H9 (cell line): ENCODE data around the gene GLB1L2. TPM values are rescaled to one million over a fixed set of nuclear protein-coding genes. Genes with fewer than 3 reads are reported as not detected.

Experiments used
- DNase-seq: peaks from one replicate; pipeline ENCODE4 v3.0.0-alpha.2; 2017
- H2AFZ ChIP-seq: one replicate; pipeline ENCODE4 v1.6.1; 2013; ENCODE audit warnings: mild to moderate bottlenecking, low read length, control low read depth, moderate library complexity
- H2AK5ac ChIP-seq: 2 replicates; pipeline ENCODE4 v1.6.1; 2013; ENCODE audit warnings: low read length, control low read depth, mixed read lengths; ENCODE audit not compliant: insufficient read length
- H2BK120ac ChIP-seq: one replicate; pipeline ENCODE4 v1.6.1; 2013; ENCODE audit warnings: low read depth, mild to moderate bottlenecking, low read length, control low read depth, inconsistent platforms; ENCODE audit not compliant: poor library complexity, severe bottlenecking
- H2BK12ac ChIP-seq: 2 replicates; pipeline ENCODE4 v1.6.1; 2013; ENCODE audit warnings: low read length, control low read depth, mixed read lengths, low read depth; ENCODE audit not compliant: insufficient read length
- H2BK15ac ChIP-seq: 2 replicates; pipeline ENCODE4 v1.6.1; 2013; ENCODE audit warnings: low read depth, low read length, control low read depth
- H2BK20ac ChIP-seq: one replicate; pipeline ENCODE4 v1.6.1; 2013; ENCODE audit warnings: low read depth, mild to moderate bottlenecking, low read length, control low read depth, inconsistent platforms; ENCODE audit not compliant: poor library complexity, severe bottlenecking
- H2BK5ac ChIP-seq: 2 replicates; pipeline ENCODE4 v1.6.1; 2013; ENCODE audit warnings: low read length, control low read depth, mixed read lengths; ENCODE audit not compliant: insufficient read length
- H3K14ac ChIP-seq: 2 replicates; pipeline ENCODE4 v1.6.1; 2013; ENCODE audit warnings: low read length, control low read depth; ENCODE audit not compliant: insufficient read depth
- H3K18ac ChIP-seq: 2 replicates; pipeline ENCODE4 v1.6.1; 2013; ENCODE audit warnings: low read depth, mild to moderate bottlenecking, mixed read lengths, low read length, control low read depth; ENCODE audit not compliant: insufficient read length
- H3K23ac ChIP-seq: 2 replicates; pipeline ENCODE4 v1.6.1; 2013; ENCODE audit warnings: low read length, control low read depth, mixed read lengths, low read depth; ENCODE audit not compliant: insufficient read length
- H3K23me2 ChIP-seq: 2 replicates; pipeline ENCODE4 v1.6.1; 2013; ENCODE audit warnings: low read depth, mild to moderate bottlenecking, mixed read lengths, low read length, control low read depth; ENCODE audit not compliant: insufficient read length, poor library complexity, severe bottlenecking
- H3K27ac ChIP-seq: 2 replicates; pipeline ENCODE4 v1.5.1; 2013; ENCODE audit warnings: low read length, control low read depth, mixed read lengths, low read depth; ENCODE audit not compliant: insufficient read length
- H3K27me3 ChIP-seq: 2 replicates; pipeline ENCODE4 v1.6.1; 2013; ENCODE audit warnings: low read length, control low read depth, inconsistent platforms; ENCODE audit not compliant: insufficient read depth
- H3K4ac ChIP-seq: 2 replicates; pipeline ENCODE4 v1.6.1; 2013; ENCODE audit warnings: low read depth, mild to moderate bottlenecking, control low read depth, inconsistent platforms, low read length, moderate library complexity
- H3K4me1 ChIP-seq: 2 replicates; pipeline ENCODE4 v1.6.1; 2013; ENCODE audit warnings: low read length, control low read depth, inconsistent platforms; ENCODE audit not compliant: insufficient read depth
- H3K4me2 ChIP-seq: 2 replicates; pipeline ENCODE4 v1.6.1; 2013; ENCODE audit warnings: low read length, control low read depth, mixed read lengths; ENCODE audit not compliant: insufficient read length, insufficient read depth
- H3K56ac ChIP-seq: 2 replicates; pipeline ENCODE4 v1.6.1; 2013; ENCODE audit warnings: low read depth, mild to moderate bottlenecking, mixed read lengths, low read length, control low read depth; ENCODE audit not compliant: insufficient read length
- H3K79me1 ChIP-seq: 2 replicates; pipeline ENCODE4 v1.6.1; 2013; ENCODE audit warnings: low read depth, mild to moderate bottlenecking, moderate library complexity, low read length, control low read depth, inconsistent platforms; ENCODE audit not compliant: insufficient read depth, poor library complexity, severe bottlenecking
- H3K79me2 ChIP-seq: 2 replicates; pipeline ENCODE4 v1.6.1; 2013; ENCODE audit warnings: low read length, control low read depth, inconsistent platforms; ENCODE audit not compliant: insufficient read depth
- H3K9ac ChIP-seq: 2 replicates; pipeline ENCODE4 v1.6.1; 2013; ENCODE audit warnings: low read length, control low read depth, mixed read lengths; ENCODE audit not compliant: insufficient read length; ENCODE audit errors: extremely low read depth
- H3K9me3 ChIP-seq: one replicate; pipeline ENCODE4 v1.6.1; 2013; ENCODE audit warnings: low read depth, low read length, inconsistent platforms; ENCODE audit not compliant: control insufficient read depth
- H3T11ph ChIP-seq: one replicate; pipeline ENCODE4 v1.6.1; 2013; ENCODE audit warnings: mild to moderate bottlenecking, low read length, control low read depth, inconsistent platforms
- H4K20me1 ChIP-seq: one replicate; pipeline ENCODE4 v1.6.1; 2013; ENCODE audit not compliant: control insufficient read depth, insufficient read length, insufficient read depth
- H4K5ac ChIP-seq: 2 replicates; pipeline ENCODE4 v1.6.1; 2013; ENCODE audit warnings: low read depth, mild to moderate bottlenecking, mixed read lengths, low read length, control low read depth; ENCODE audit not compliant: insufficient read length
- H4K8ac ChIP-seq: replicated peaks from 2 replicates; pipeline ENCODE4 v1.6.1; 2013; ENCODE audit warnings: low read length, control low read depth, mixed read lengths, low read depth; ENCODE audit not compliant: insufficient read length
- H4K91ac ChIP-seq: 2 replicates; pipeline ENCODE4 v1.6.1; 2013; ENCODE audit warnings: low read depth, mild to moderate bottlenecking, moderate library complexity, mixed read lengths, low read length, control low read depth; ENCODE audit not compliant: insufficient read length
- H3K27ac Mint-ChIP-seq, 3 experiments: 2 replicates in 2 of 3; 3 replicates in 1 of 3; pipeline ENCODE4 v1.8.0; 2020 to 2021; ENCODE audit warnings: mixed read lengths in 3 of 3, mild to moderate bottlenecking in 1 of 3, moderate library complexity in 1 of 3
- H3K27me3 Mint-ChIP-seq: 2 replicates; pipeline ENCODE4 v1.8.0; 2021; ENCODE audit warnings: low read depth, mild to moderate bottlenecking, moderate library complexity, mixed read lengths
- H3K36me3 Mint-ChIP-seq, 3 experiments: 2 replicates in 2 of 3; 3 replicates in 1 of 3; pipeline ENCODE4 v1.8.0; 2020 to 2021; ENCODE audit warnings: low read depth in 3 of 3, mixed read lengths in 3 of 3; ENCODE audit not compliant: insufficient read depth in 1 of 3
- H3K4me1 Mint-ChIP-seq, 2 experiments: 2 replicates each; pipeline ENCODE4 v1.8.0; 2020; ENCODE audit warnings: mixed read lengths in 2 of 2
- H3K4me3 Mint-ChIP-seq, 2 experiments: 2 replicates in 1 of 2; 3 replicates in 1 of 2; pipeline ENCODE4 v1.8.0; 2020 to 2021; ENCODE audit warnings: mild to moderate bottlenecking in 2 of 2, mixed read lengths in 2 of 2, moderate library complexity in 1 of 2
- H3K9me3 Mint-ChIP-seq, 2 experiments: 2 replicates in 1 of 2; 3 replicates in 1 of 2; pipeline ENCODE4 v1.8.0; 2020; ENCODE audit warnings: mild to moderate bottlenecking in 2 of 2, mixed read lengths in 2 of 2, moderate library complexity in 1 of 2
- WGBS: extraction: QIAGEN DNeasy Blood & Tissue Kit; methylation state at CpG from one replicate; pipeline ENCODE4 v1.1.7; 2013; ENCODE audit warnings: missing lambda C conversion rate, low lambda C conversion rate, mixed read lengths; ENCODE audit not compliant: insufficient read length; ENCODE audit errors: extremely low coverage; 5-methylcytosine and 5-hydroxymethylcytosine counted together
- total RNA-seq: library from RNA; stranded (reverse); gene quantifications from 2 replicates; pipeline ENCODE4 v1.2.1, GENCODE V29; 2021
- TF ChIP-seq, protein P1 (sequence below): fragments of 200-600 bp; sonication (generic); conservative IDR thresholded peaks from 3 replicates; pipeline ENCODE4 v1.8.0; 2021; ENCODE audit warnings: antibody characterized with exemption, mild to moderate bottlenecking

The GLB1L2 gene
- total RNA-seq, 1 experiment from 2014 or later: 2.4 TPM

DNA sequence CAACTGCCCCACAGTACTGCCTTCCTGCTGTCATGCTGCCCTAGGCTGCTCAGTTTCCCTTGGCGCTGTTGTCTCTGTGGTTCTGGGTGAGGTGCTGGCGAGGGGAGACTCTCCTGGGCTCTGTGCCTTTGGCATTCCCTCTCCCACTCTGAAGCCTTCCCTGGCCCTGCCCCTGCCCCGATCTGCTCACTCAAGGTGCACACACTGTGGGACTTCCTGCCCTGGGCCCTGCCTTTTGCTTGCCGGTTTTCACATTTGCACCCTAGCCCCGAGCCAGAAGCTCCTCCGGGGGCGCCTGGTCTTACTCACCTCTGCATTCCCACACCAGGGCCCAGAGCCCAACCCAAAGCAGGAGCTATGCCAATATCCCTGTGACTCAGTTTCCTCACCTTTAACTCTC, 68.2 kb downstream of the GLB1L2 start:
- Histone ChIP-seq H3K4me1 (no peaks in the 10 kb centered on the region), H2AFZ (no peak overlapping the region), H2BK12ac (no peak overlapping the region), H4K20me1 (no peaks in the 10 kb centered on the region), H3K27me3 (no peaks in the 10 kb centered on the region), H3K23ac (no peak overlapping the region), H4K91ac (no peak overlapping the region), H3K18ac (no peak overlapping the region), H2BK20ac (no peak overlapping the region), H3K4ac (no peak overlapping the region), H4K8ac (no peak overlapping the region), H3K56ac (no peak overlapping the region), H3K9ac (no peak overlapping the region), H2AK5ac (no peak overlapping the region), H2BK120ac (no peak overlapping the region), H3K9me3 (no peaks in the 10 kb centered on the region), H3K79me2 (peaks cover 1% of the 10 kb centered on the region; the same call in 1 of the 2 replicates), H3T11ph (no peak overlapping the region), H4K5ac (no peak overlapping the region), H2BK5ac (no peak overlapping the region), H3K27ac (no peak overlapping the region), H3K23me2 (no peaks in the 10 kb centered on the region), H2BK15ac (no peak overlapping the region), H3K14ac (no peak overlapping the region; the same call in 1 of the 2 replicates), H3K79me1 (no peaks in the 10 kb centered on the region), H3K4me2 (no peak overlapping the region)
- Mint-ChIP-seq H3K4me1 (peaks cover 10% of the 10 kb centered on the region in 2 experiments; a peak in 3 of 4 replicates), H3K9me3 (no peaks in the 10 kb centered on the region; a peak in 1 of 5 replicates), H3K36me3 (peaks cover 11 to 15% (median 15%) of the 10 kb centered on the region in 3 experiments; a peak in 4 of 7 replicates), H3K4me3 (no peak overlapping the region), H3K27ac (peak overlapping the region in 1 of 3 experiments; percentile 15; a peak in 1 of 7 replicates), H3K27me3 (no peaks in the 10 kb centered on the region)
- DNase-seq: no peak
- TF ChIP-seq, protein P1, sequence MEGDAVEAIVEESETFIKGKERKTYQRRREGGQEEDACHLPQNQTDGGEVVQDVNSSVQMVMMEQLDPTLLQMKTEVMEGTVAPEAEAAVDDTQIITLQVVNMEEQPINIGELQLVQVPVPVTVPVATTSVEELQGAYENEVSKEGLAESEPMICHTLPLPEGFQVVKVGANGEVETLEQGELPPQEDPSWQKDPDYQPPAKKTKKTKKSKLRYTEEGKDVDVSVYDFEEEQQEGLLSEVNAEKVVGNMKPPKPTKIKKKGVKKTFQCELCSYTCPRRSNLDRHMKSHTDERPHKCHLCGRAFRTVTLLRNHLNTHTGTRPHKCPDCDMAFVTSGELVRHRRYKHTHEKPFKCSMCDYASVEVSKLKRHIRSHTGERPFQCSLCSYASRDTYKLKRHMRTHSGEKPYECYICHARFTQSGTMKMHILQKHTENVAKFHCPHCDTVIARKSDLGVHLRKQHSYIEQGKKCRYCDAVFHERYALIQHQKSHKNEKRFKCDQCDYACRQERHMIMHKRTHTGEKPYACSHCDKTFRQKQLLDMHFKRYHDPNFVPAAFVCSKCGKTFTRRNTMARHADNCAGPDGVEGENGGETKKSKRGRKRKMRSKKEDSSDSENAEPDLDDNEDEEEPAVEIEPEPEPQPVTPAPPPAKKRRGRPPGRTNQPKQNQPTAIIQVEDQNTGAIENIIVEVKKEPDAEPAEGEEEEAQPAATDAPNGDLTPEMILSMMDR: no peak
- no CpG with 5 or more reads among the region's 7 CpGs for WGBS
